ENCODE data around the gene PPARA.

GRCh38 chr22:46274381-46274780 lies 124.1 kb downstream of the PPARA start:
- no peak for TF ChIP-seq CTCF (IDR thresholded peaks at IDR 0.05)
- TF ChIP-seq ZFX (IDR thresholded peaks at IDR 0.05; ENCODE audit: borderline replicate concordance), result no peak
